GM12878 (cell line): Measurements from ENCODE around the gene NID1. TPM values are rescaled to one million over a fixed set of nuclear protein-coding genes. Genes with fewer than 3 reads are reported as not detected.

Experiments
- CBX5 ChIP-seq: sonication (generic); IDR thresholded peaks from 2 replicates; pipeline ENCODE4 v1.6.1; 2016; ENCODE audit warnings: low read depth, moderate library complexity, mild to moderate bottlenecking, inconsistent platforms
- CHD2 ChIP-seq: IDR thresholded peaks from 2 replicates; pipeline ENCODE4 v1.6.1; 2011; ENCODE audit warnings: low read depth, low read length, improper control_type of control experiment, borderline replicate concordance
- CREM ChIP-seq: IDR thresholded peaks from 2 replicates; pipeline ENCODE4 v1.6.1; 2014; ENCODE audit warnings: antibody characterized with exemption, low read depth
- ESRRA ChIP-seq: IDR thresholded peaks from 2 replicates; pipeline ENCODE4 v1.6.1; 2012; ENCODE audit warnings: mild to moderate bottlenecking, low read length, improper control_type of control experiment
- HCFC1 ChIP-seq: fragments of 150-350 bp; IDR thresholded peaks from 2 replicates; pipeline ENCODE4 v1.6.1; 2014; ENCODE audit warnings: low read length
- NFIC ChIP-seq: IDR thresholded peaks from 2 replicates; pipeline ENCODE4 v1.6.1; 2012; ENCODE audit warnings: low read depth, mild to moderate bottlenecking, inconsistent platforms, low read length, moderate library complexity
- PML ChIP-seq: IDR thresholded peaks from 2 replicates; pipeline ENCODE4 v1.6.1; 2012; ENCODE audit warnings: low read length, inconsistent platforms
- SMARCA5 ChIP-seq: fragments of 450-650 bp; IDR thresholded peaks from 2 replicates; pipeline ENCODE4 v1.6.1; 2017; ENCODE audit warnings: mild to moderate bottlenecking
- SRF ChIP-seq, 2 experiments: IDR thresholded peaks; 2 replicates each; pipeline ENCODE4 v1.6.1; 2011; ENCODE audit warnings: low read depth in 2 of 2, low read length in 2 of 2, mild to moderate bottlenecking in 1 of 2, moderate library complexity in 1 of 2
- TARDBP ChIP-seq: IDR thresholded peaks from 2 replicates; pipeline ENCODE4 v1.6.1; 2016; ENCODE audit warnings: borderline replicate concordance
- TCF12 ChIP-seq: IDR thresholded peaks from 2 replicates; pipeline ENCODE4 v1.6.1; 2011; ENCODE audit warnings: low read depth, mild to moderate bottlenecking, low read length
- TCF3 ChIP-seq: IDR thresholded peaks from 2 replicates; pipeline ENCODE4 v1.6.1; 2012; ENCODE audit warnings: low read depth, mild to moderate bottlenecking, low read length, borderline replicate concordance; ENCODE audit not compliant: insufficient read depth
- WRNIP1 ChIP-seq: IDR thresholded peaks from 2 replicates; pipeline ENCODE4 v1.6.1; 2011; ENCODE audit warnings: low read depth, low read length, improper control_type of control experiment, borderline replicate concordance
- polyA plus RNA-seq, 11 experiments: library from polyadenylated mRNA; depleted of rRNA in 4 of 11; unstranded in 6 of 11; stranded (reverse) in 5 of 11; fragments of >200 nt; fragmentation: Nextera tagmentation in 4 of 11; fragmentation: Illumina TruSeq in 1 of 11; extraction: Ambion mirVana in 4 of 11; extraction: Trizol in 1 of 11; gene quantifications; 1 replicate in 1 of 11; 2 replicates in 10 of 11; pipeline versions ENCODE4 v1.2.1 to v1.2.3, GENCODE V29; 2011 to 2016; ENCODE audit warnings: inconsistent platforms in 2 of 11, missing spikeins in 2 of 11, low read depth in 1 of 11
- total RNA-seq, 4 experiments: library from RNA; depleted of rRNA in 3 of 4; stranded (reverse); fragments of >200 nt in 3 of 4; fragmentation: Illumina TruSeq in 1 of 4; extraction: Trizol in 1 of 4; gene quantifications; 2 replicates each; pipeline versions ENCODE4 v1.2.1 to v1.2.3, GENCODE V29; 2013 to 2021
- TF ChIP-seq, protein P1 (sequence below): IDR thresholded peaks from 2 replicates; pipeline ENCODE4 v1.6.1; 2011; ENCODE audit warnings: borderline replicate concordance, low read depth, mild to moderate bottlenecking, moderate library complexity, mixed read lengths, low read length; ENCODE audit not compliant: insufficient read depth; ENCODE audit errors: extremely low read length
- TF ChIP-seq, protein P2 (sequence below): fragments of 450-650 bp; IDR thresholded peaks from 2 replicates; pipeline ENCODE4 v1.6.1; 2017; ENCODE audit warnings: borderline replicate concordance
- TF ChIP-seq, protein P3 (sequence below): fragments of 450-650 bp; IDR thresholded peaks from 2 replicates; pipeline ENCODE4 v1.6.1; 2017; ENCODE audit warnings: mild to moderate bottlenecking, moderate library complexity
- TF ChIP-seq, protein P4 (sequence below): IDR thresholded peaks from 2 replicates; pipeline ENCODE4 v1.6.1; 2012; ENCODE audit warnings: low read length, inconsistent platforms
- TF ChIP-seq, protein P5 (sequence below): fragments of 450-650 bp; IDR thresholded peaks from 2 replicates; pipeline ENCODE4 v1.6.1; 2016; ENCODE audit warnings: mild to moderate bottlenecking, moderate library complexity, borderline replicate concordance

The NID1 gene
- total and polyA plus RNA-seq, 10 of the 15 experiments (the other 5 are each of a cell fraction or from before 2014, with no cell fraction given) = 4.2 to 25.7 (median 11.3) TPM

DNA sequence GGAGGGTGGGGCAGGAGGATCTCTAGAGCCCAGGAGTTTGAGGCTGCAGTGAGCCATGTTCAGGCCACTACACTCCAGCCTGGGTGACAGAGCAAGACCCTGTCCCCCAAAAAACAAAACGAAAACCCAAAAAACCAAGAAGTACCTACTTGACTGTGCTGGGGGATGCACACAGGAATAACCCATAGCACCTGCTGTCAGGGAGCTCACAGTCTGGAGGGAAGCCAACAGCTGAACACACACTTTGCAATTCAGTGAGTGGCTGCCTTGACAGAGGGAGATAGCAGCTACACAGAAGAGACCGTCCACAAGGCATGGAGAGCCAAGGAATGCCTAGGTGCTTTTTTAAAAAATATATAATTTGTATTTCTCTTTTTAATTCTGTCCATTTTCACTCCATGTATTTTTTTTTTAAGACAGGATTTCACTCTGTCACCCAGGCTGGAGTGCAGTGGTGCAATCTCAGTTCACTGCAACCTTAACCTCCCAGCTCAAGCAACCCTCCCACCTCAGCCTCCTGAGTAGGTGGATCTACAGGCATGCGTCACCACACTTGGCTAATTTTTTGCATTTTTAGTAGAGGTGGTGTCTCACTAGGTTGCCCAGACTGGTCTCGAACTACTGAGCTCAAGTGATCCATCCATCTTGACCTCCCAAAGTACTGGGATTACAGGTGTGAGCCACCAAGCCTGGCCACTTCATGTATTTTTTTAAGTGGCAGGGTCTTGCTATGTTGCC lies 68.7 kb downstream of the NID1 start (continued):
- peak; percentile 93 for TF ChIP-seq TCF3
- TF ChIP-seq SMARCA5 = no peak
- TF ChIP-seq CBX5 = no peak
- no peak for TF ChIP-seq WRNIP1
- TF ChIP-seq TARDBP = no peak
- no peak for TF ChIP-seq SRF (IDR thresholded peaks at IDR 0.05; ENCODE audit: low read depth in 2 of 2, low read length in 2 of 2)
- TF ChIP-seq TCF12 = peak; percentile 91
- TF ChIP-seq PML = peak; percentile 27; the same call in 1 of the 2 replicates
- peak; percentile 83 for TF ChIP-seq NFIC
- TF ChIP-seq, protein P1, sequence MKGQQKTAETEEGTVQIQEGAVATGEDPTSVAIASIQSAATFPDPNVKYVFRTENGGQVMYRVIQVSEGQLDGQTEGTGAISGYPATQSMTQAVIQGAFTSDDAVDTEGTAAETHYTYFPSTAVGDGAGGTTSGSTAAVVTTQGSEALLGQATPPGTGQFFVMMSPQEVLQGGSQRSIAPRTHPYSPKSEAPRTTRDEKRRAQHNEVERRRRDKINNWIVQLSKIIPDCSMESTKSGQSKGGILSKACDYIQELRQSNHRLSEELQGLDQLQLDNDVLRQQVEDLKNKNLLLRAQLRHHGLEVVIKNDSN = no peak
- TF ChIP-seq CHD2 = no peak
- TF ChIP-seq ESRRA = no peak
- TF ChIP-seq, protein P2, sequence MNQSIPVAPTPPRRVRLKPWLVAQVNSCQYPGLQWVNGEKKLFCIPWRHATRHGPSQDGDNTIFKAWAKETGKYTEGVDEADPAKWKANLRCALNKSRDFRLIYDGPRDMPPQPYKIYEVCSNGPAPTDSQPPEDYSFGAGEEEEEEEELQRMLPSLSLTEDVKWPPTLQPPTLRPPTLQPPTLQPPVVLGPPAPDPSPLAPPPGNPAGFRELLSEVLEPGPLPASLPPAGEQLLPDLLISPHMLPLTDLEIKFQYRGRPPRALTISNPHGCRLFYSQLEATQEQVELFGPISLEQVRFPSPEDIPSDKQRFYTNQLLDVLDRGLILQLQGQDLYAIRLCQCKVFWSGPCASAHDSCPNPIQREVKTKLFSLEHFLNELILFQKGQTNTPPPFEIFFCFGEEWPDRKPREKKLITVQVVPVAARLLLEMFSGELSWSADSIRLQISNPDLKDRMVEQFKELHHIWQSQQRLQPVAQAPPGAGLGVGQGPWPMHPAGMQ = no peak
- TF ChIP-seq, protein P3, sequence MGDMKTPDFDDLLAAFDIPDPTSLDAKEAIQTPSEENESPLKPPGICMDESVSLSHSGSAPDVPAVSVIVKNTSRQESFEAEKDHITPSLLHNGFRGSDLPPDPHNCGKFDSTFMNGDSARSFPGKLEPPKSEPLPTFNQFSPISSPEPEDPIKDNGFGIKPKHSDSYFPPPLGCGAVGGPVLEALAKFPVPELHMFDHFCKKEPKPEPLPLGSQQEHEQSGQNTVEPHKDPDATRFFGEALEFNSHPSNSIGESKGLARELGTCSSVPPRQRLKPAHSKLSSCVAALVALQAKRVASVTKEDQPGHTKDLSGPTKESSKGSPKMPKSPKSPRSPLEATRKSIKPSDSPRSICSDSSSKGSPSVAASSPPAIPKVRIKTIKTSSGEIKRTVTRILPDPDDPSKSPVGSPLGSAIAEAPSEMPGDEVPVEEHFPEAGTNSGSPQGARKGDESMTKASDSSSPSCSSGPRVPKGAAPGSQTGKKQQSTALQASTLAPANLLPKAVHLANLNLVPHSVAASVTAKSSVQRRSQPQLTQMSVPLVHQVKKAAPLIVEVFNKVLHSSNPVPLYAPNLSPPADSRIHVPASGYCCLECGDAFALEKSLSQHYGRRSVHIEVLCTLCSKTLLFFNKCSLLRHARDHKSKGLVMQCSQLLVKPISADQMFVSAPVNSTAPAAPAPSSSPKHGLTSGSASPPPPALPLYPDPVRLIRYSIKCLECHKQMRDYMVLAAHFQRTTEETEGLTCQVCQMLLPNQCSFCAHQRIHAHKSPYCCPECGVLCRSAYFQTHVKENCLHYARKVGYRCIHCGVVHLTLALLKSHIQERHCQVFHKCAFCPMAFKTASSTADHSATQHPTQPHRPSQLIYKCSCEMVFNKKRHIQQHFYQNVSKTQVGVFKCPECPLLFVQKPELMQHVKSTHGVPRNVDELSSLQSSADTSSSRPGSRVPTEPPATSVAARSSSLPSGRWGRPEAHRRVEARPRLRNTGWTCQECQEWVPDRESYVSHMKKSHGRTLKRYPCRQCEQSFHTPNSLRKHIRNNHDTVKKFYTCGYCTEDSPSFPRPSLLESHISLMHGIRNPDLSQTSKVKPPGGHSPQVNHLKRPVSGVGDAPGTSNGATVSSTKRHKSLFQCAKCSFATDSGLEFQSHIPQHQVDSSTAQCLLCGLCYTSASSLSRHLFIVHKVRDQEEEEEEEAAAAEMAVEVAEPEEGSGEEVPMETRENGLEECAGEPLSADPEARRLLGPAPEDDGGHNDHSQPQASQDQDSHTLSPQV = no peak
- peak; percentile 55; the same call in 1 of the 2 replicates for TF ChIP-seq CREM
- TF ChIP-seq, protein P4, sequence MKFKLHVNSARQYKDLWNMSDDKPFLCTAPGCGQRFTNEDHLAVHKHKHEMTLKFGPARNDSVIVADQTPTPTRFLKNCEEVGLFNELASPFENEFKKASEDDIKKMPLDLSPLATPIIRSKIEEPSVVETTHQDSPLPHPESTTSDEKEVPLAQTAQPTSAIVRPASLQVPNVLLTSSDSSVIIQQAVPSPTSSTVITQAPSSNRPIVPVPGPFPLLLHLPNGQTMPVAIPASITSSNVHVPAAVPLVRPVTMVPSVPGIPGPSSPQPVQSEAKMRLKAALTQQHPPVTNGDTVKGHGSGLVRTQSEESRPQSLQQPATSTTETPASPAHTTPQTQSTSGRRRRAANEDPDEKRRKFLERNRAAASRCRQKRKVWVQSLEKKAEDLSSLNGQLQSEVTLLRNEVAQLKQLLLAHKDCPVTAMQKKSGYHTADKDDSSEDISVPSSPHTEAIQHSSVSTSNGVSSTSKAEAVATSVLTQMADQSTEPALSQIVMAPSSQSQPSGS = peak; percentile 49; the same call in 1 of the 2 replicates
- no peak for TF ChIP-seq HCFC1
- TF ChIP-seq, protein P5, sequence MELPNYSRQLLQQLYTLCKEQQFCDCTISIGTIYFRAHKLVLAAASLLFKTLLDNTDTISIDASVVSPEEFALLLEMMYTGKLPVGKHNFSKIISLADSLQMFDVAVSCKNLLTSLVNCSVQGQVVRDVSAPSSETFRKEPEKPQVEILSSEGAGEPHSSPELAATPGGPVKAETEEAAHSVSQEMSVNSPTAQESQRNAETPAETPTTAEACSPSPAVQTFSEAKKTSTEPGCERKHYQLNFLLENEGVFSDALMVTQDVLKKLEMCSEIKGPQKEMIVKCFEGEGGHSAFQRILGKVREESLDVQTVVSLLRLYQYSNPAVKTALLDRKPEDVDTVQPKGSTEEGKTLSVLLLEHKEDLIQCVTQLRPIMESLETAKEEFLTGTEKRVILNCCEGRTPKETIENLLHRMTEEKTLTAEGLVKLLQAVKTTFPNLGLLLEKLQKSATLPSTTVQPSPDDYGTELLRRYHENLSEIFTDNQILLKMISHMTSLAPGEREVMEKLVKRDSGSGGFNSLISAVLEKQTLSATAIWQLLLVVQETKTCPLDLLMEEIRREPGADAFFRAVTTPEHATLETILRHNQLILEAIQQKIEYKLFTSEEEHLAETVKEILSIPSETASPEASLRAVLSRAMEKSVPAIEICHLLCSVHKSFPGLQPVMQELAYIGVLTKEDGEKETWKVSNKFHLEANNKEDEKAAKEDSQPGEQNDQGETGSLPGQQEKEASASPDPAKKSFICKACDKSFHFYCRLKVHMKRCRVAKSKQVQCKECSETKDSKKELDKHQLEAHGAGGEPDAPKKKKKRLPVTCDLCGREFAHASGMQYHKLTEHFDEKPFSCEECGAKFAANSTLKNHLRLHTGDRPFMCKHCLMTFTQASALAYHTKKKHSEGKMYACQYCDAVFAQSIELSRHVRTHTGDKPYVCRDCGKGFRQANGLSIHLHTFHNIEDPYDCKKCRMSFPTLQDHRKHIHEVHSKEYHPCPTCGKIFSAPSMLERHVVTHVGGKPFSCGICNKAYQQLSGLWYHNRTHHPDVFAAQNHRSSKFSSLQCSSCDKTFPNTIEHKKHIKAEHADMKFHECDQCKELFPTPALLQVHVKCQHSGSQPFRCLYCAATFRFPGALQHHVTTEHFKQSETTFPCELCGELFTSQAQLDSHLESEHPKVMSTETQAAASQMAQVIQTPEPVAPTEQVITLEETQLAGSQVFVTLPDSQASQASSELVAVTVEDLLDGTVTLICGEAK = no peak
